ENCODE results near the gene SPIB. TPM values are rescaled to one million over a fixed set of nuclear protein-coding genes. Genes with fewer than 3 reads are reported as not detected.

SPIB gene
- polyA plus RNA-seq, 1 donor (not counting 4 experiments of a cell fraction or from before 2014, with no cell fraction given), result not detected

- Histone ChIP-seq H3K9me3 (ENCODE audit: control insufficient read depth, low read depth, low read length) (no peaks in the 10 kb centered on the region), H4K20me1 (ENCODE audit: control insufficient read depth, extremely low read depth, insufficient read depth, low read length) (no peaks in the 10 kb centered on the region), H3K79me2 (ENCODE audit: control insufficient read depth, insufficient read depth, low read length) (no peaks in the 10 kb centered on the region), H3K4me3 (ENCODE audit: control insufficient read depth in 2 of 3, extremely low read depth in 1 of 3, insufficient read depth in 2 of 3, low read depth in 1 of 3, low read length in 3 of 3) (no peak overlapping the region), H2AFZ (ENCODE audit: control insufficient read depth, low read length) (no peak overlapping the region), H3K36me3 (ENCODE audit: control insufficient read depth in 2 of 2, extremely low read depth in 1 of 2, insufficient read depth in 2 of 2, low read length in 2 of 2) (no peaks in the 10 kb centered on the region), H3K27ac (ENCODE audit: control insufficient read depth, insufficient read depth, low read length) (no peak overlapping the region), H3K4me1 (ENCODE audit: control insufficient read depth, extremely low read depth, insufficient read depth, low read length) (no peaks in the 10 kb centered on the region), H3K27me3 (ENCODE audit: control insufficient read depth, extremely low read depth, insufficient read depth, low read length) (no peaks in the 10 kb centered on the region), H3K9ac (ENCODE audit: control insufficient read depth, extremely low read depth, insufficient read depth, low read length) (no peak overlapping the region), H3K9me1 (ENCODE audit: control insufficient read depth, extremely low read depth, insufficient read depth, low read length) (no peaks in the 10 kb centered on the region), H3K4me2 (ENCODE audit: control insufficient read depth, extremely low read depth, insufficient read depth, low read depth, low read length) (no peak overlapping the region)
- no peak for TF ChIP-seq EZH2 (IDR thresholded peaks at IDR 0.05; ENCODE audit: low read length)
- TF ChIP-seq CTCF (optimal IDR thresholded peaks at IDR 0.05 in 1 of 3, IDR thresholded peaks at IDR 0.05 in 1 of 3, conservative IDR thresholded peaks at IDR 0.05 in 1 of 3; ENCODE audit: extremely low read depth in 1 of 3, insufficient read depth in 2 of 3, low read length in 3 of 3), result no peak
- FAIRE-seq (no peak), DNase-seq (ENCODE audit: low read depth, low spot score) (no peak)
- dilution Hi-C loops (cut with MboI; ENCODE audit: extremely low pct_ligation_motif_present, low sequenced_read_pairs), result no loop called here
Measured at GRCh38 chr19:50459067-50459456, 40.3 kb downstream of the SPIB start.

GRCh38 chr19:50459638-50460037 lies 40.9 kb downstream of the SPIB start:
- no peak overlapping the region for H3K4me2 ChIP-seq (ENCODE audit: control insufficient read depth, extremely low read depth, insufficient read depth, low read depth, low read length)
- FAIRE-seq, result no peak

More at GRCh38 chr19:50459638-50460037, 40.9 kb downstream of the SPIB start:
- H3K9me1 ChIP-seq (ENCODE audit: control insufficient read depth, extremely low read depth, insufficient read depth, low read length), result no peaks in the 10 kb centered on the region
- no peaks in the 10 kb centered on the region for H3K4me1 ChIP-seq (ENCODE audit: control insufficient read depth, extremely low read depth, insufficient read depth, low read length)
- no peaks in the 10 kb centered on the region for H3K79me2 ChIP-seq (ENCODE audit: control insufficient read depth, insufficient read depth, low read length)
- no peaks in the 10 kb centered on the region for H4K20me1 ChIP-seq (ENCODE audit: control insufficient read depth, extremely low read depth, insufficient read depth, low read length)
- dilution Hi-C loops (cut with MboI; ENCODE audit: extremely low pct_ligation_motif_present, low sequenced_read_pairs), result no loop called here
- H3K36me3 ChIP-seq (ENCODE audit: control insufficient read depth in 2 of 2, extremely low read depth in 1 of 2, insufficient read depth in 2 of 2, low read length in 2 of 2), result no peaks in the 10 kb centered on the region
- H3K9ac ChIP-seq (ENCODE audit: control insufficient read depth, extremely low read depth, insufficient read depth, low read length), result no peak overlapping the region
- H3K9me3 ChIP-seq (ENCODE audit: control insufficient read depth, low read depth, low read length), result no peaks in the 10 kb centered on the region
- no peak for DNase-seq (ENCODE audit: low read depth, low spot score)
- H2AFZ ChIP-seq (ENCODE audit: control insufficient read depth, low read length), result no peak overlapping the region
- no peak overlapping the region for H3K27ac ChIP-seq (ENCODE audit: control insufficient read depth, insufficient read depth, low read length)
- TF ChIP-seq EZH2 (IDR thresholded peaks at IDR 0.05; ENCODE audit: low read length) (no peak), CTCF (optimal IDR thresholded peaks at IDR 0.05 in 1 of 3, IDR thresholded peaks at IDR 0.05 in 1 of 3, conservative IDR thresholded peaks at IDR 0.05 in 1 of 3; ENCODE audit: extremely low read depth in 1 of 3, insufficient read depth in 2 of 3, low read length in 3 of 3) (no peak)
- H3K4me3 ChIP-seq (ENCODE audit: control insufficient read depth in 2 of 3, extremely low read depth in 1 of 3, insufficient read depth in 2 of 3, low read depth in 1 of 3, low read length in 3 of 3), result no peak overlapping the region
- no peaks in the 10 kb centered on the region for H3K27me3 ChIP-seq (ENCODE audit: control insufficient read depth, extremely low read depth, insufficient read depth, low read length)
